Neural progenitor cell (in vitro differentiated cells): ENCODE results near the gene SLC25A13. TPM values are rescaled to one million over a fixed set of nuclear protein-coding genes. Genes with fewer than 3 reads are reported as not detected.

Experiments
- DNase-seq: peaks from one replicate; pipeline ENCODE4 v3.0.0-alpha.2; 2016; ENCODE audit warnings: low spot score
- H2AFZ ChIP-seq: fragments of 200-600 bp; sonication (generic); replicated peaks from 2 replicates; pipeline ENCODE4 v1.6.1; 2016; ENCODE audit warnings: antibody characterized with exemption
- H3F3A ChIP-seq: fragments of 200-600 bp; sonication (generic); 2 replicates; pipeline ENCODE4 v1.6.1; 2016; ENCODE audit warnings: antibody characterized with exemption, low read depth
- H3K27ac ChIP-seq: fragments of 200-600 bp; sonication (generic); 2 replicates; pipeline ENCODE4 v1.5.1; 2016; ENCODE audit warnings: mild to moderate bottlenecking
- H3K27me3 ChIP-seq: fragments of 200-600 bp; sonication (generic); 2 replicates; pipeline ENCODE4 v1.6.1; 2016; ENCODE audit warnings: mild to moderate bottlenecking, moderate library complexity
- H3K36me3 ChIP-seq: fragments of 200-600 bp; sonication (generic); 2 replicates; pipeline ENCODE4 v1.5.1; 2016
- H3K4me1 ChIP-seq: fragments of 200-600 bp; sonication (generic); 2 replicates; pipeline ENCODE4 v1.6.1; 2016; ENCODE audit warnings: mixed run types
- H3K4me2 ChIP-seq: fragments of 200-600 bp; sonication (generic); 2 replicates; pipeline ENCODE4 v1.6.1; 2016
- H3K4me3 ChIP-seq: fragments of 200-600 bp; sonication (generic); 2 replicates; pipeline ENCODE4 v1.5.1; 2016
- H3K79me2 ChIP-seq: fragments of 200-600 bp; sonication (generic); 2 replicates; pipeline ENCODE4 v1.6.1; 2016; ENCODE audit warnings: low read depth
- H3K9ac ChIP-seq: fragments of 200-600 bp; sonication (generic); 2 replicates; pipeline ENCODE4 v1.6.1; 2016
- H3K9me3 ChIP-seq: fragments of 200-600 bp; sonication (generic); 2 replicates; pipeline ENCODE4 v1.5.1; 2016; ENCODE audit warnings: low read depth
- H4K20me1 ChIP-seq: fragments of 200-600 bp; sonication (generic); 2 replicates; pipeline ENCODE4 v1.6.1; 2016; ENCODE audit warnings: low read depth
- H3K27ac Mint-ChIP-seq: 3 replicates; pipeline ENCODE4 v1.8.0; 2021; ENCODE audit warnings: mixed read lengths
- H3K27me3 Mint-ChIP-seq: 2 replicates; pipeline ENCODE4 v1.8.0; 2022; ENCODE audit warnings: low read depth, mild to moderate bottlenecking, inconsistent platforms, moderate library complexity, mixed read lengths; ENCODE audit not compliant: insufficient read depth
- H3K36me3 Mint-ChIP-seq: 3 replicates; pipeline ENCODE4 v1.8.0; 2021; ENCODE audit warnings: mixed read lengths
- H3K4me1 Mint-ChIP-seq: 3 replicates; pipeline ENCODE4 v1.8.0; 2021; ENCODE audit warnings: mixed read lengths
- H3K4me3 Mint-ChIP-seq: 3 replicates; pipeline ENCODE4 v1.8.0; 2021; ENCODE audit warnings: mild to moderate bottlenecking, moderate library complexity, mixed read lengths
- H3K9me3 Mint-ChIP-seq: 3 replicates; pipeline ENCODE4 v1.8.0; 2020; ENCODE audit warnings: mixed read lengths
- CTCF ChIP-seq: fragments of 200-600 bp; sonication (generic); IDR thresholded peaks from 2 replicates; pipeline ENCODE4 v1.5.1; 2017; ENCODE audit warnings: antibody characterized with exemption, mild to moderate bottlenecking
- EZH2 ChIP-seq: fragments of 200-600 bp; sonication (generic); IDR thresholded peaks from 2 replicates; pipeline ENCODE4 v1.6.1; 2017; ENCODE audit warnings: antibody characterized with exemption, mild to moderate bottlenecking, moderate library complexity
- EZH2phosphoT487 ChIP-seq: fragments of 200-600 bp; sonication (generic); IDR thresholded peaks from 2 replicates; pipeline ENCODE4 v1.6.1; 2017; ENCODE audit warnings: antibody characterized with exemption
- total RNA-seq: library from RNA; depleted of rRNA; stranded (reverse); fragments of >200 nt; gene quantifications from 2 replicates; pipeline ENCODE4 v1.2.3, GENCODE V29; 2015; ENCODE audit warnings: low replicate concordance

SLC25A13 gene
- total RNA-seq, 1 donor from 2014 or later: 83.3 TPM

- H3F3A ChIP-seq: no peaks in the 10 kb centered on the region
- H3K4me1 ChIP-seq: peaks cover 7% of the 10 kb centered on the region
- H3K27ac ChIP-seq: no peak overlapping the region
- H3K4me3 ChIP-seq: no peak overlapping the region
- TF ChIP-seq EZH2phosphoT487: no peak
- no peak for TF ChIP-seq EZH2
- no peak for TF ChIP-seq CTCF
- H3K9ac ChIP-seq: no peak overlapping the region
- H2AFZ ChIP-seq: no peak overlapping the region
- no peaks in the 10 kb centered on the region for H3K9me3 ChIP-seq
- no peaks in the 10 kb centered on the region for H3K36me3 ChIP-seq
- Mint-ChIP-seq H3K9me3 (no peaks in the 10 kb centered on the region), H3K27me3 (no peaks in the 10 kb centered on the region), H3K36me3 (no peaks in the 10 kb centered on the region), H3K4me1 (peaks cover 10% of the 10 kb centered on the region), H3K27ac (no peak overlapping the region), H3K4me3 (no peak overlapping the region)
- H4K20me1 ChIP-seq: no peaks in the 10 kb centered on the region
- H3K27me3 ChIP-seq: no peaks in the 10 kb centered on the region
- H3K4me2 ChIP-seq: no peak overlapping the region
- DNase-seq: no peak
- no peaks in the 10 kb centered on the region for H3K79me2 ChIP-seq
Measured at GRCh38 chr7:96347471-96347870, 25.6 kb upstream of the SLC25A13 start.

GRCh38 chr7:96346293-96346953 is 24.5 kb upstream of the SLC25A13 start:
- Mint-ChIP-seq H3K4me3 (no peak overlapping the region), H3K36me3 (no peaks in the 10 kb centered on the region), H3K9me3 (no peaks in the 10 kb centered on the region), H3K4me1 (peaks cover 10% of the 10 kb centered on the region), H3K27me3 (no peaks in the 10 kb centered on the region), H3K27ac (no peak overlapping the region)
- H2AFZ ChIP-seq: no peak overlapping the region
- DNase-seq: no peak
- H3K27ac ChIP-seq: no peak overlapping the region
- H3K79me2 ChIP-seq: no peaks in the 10 kb centered on the region
- no peaks in the 10 kb centered on the region for H3F3A ChIP-seq
- no peak overlapping the region for H3K4me3 ChIP-seq
- H3K9ac ChIP-seq: no peak overlapping the region
- H3K4me1 ChIP-seq: peaks cover 7% of the 10 kb centered on the region
- H3K4me2 ChIP-seq: no peak overlapping the region
- TF ChIP-seq EZH2phosphoT487 (no peak), CTCF (no peak), EZH2 (no peak)
- no peaks in the 10 kb centered on the region for H4K20me1 ChIP-seq
- no peaks in the 10 kb centered on the region for H3K9me3 ChIP-seq
- no peaks in the 10 kb centered on the region for H3K36me3 ChIP-seq
- no peaks in the 10 kb centered on the region for H3K27me3 ChIP-seq

- H3K79me2 ChIP-seq: no peaks in the 10 kb centered on the region
- no peak overlapping the region for H3K9ac ChIP-seq
- TF ChIP-seq EZH2phosphoT487: no peak
- no peak for TF ChIP-seq CTCF
- no peak for TF ChIP-seq EZH2
- H3K4me1 ChIP-seq: peaks cover 7% of the 10 kb centered on the region
- Mint-ChIP-seq H3K9me3 (no peaks in the 10 kb centered on the region), H3K27ac (no peak overlapping the region), H3K36me3 (no peaks in the 10 kb centered on the region), H3K4me3 (no peak overlapping the region), H3K27me3 (no peaks in the 10 kb centered on the region), H3K4me1 (peaks cover 10% of the 10 kb centered on the region)
- no peak overlapping the region for H3K4me3 ChIP-seq
- H3F3A ChIP-seq: no peaks in the 10 kb centered on the region
- no peaks in the 10 kb centered on the region for H3K27me3 ChIP-seq
- H2AFZ ChIP-seq: no peak overlapping the region
- no peak overlapping the region for H3K4me2 ChIP-seq
- no peaks in the 10 kb centered on the region for H3K9me3 ChIP-seq
- H4K20me1 ChIP-seq: no peaks in the 10 kb centered on the region
- DNase-seq: no peak
- no peaks in the 10 kb centered on the region for H3K36me3 ChIP-seq
- no peak overlapping the region for H3K27ac ChIP-seq
Measured at GRCh38 chr7:96344236-96344635, 22.3 kb upstream of the SLC25A13 start.
